Pancreas (tissue), 10 donors: Measurements from ENCODE around the gene PIK3C3. TPM values are rescaled to one million over a fixed set of nuclear protein-coding genes. Genes with fewer than 3 reads are reported as not detected.
A peak's percentile ranks its signal among the peaks of the same experiment; 100 is the strongest.

Source experiments
- ATAC-seq, 4 donors: fragments of 200-7000 bp; cut with Tn5 transposase; one replicate each; pipeline versions ENCODE4 v1.8.0 to v1.9.1; 2020; ENCODE audit warnings: mild to moderate bottlenecking in 4 of 4, moderate library complexity in 4 of 4
- DNase-seq, 6 donors: peaks; one replicate each; pipeline ENCODE4 v3.0.0-alpha.2; 2020
- FAIRE-seq: peaks from 2 replicates; lab custom pipeline; 2012; peaks lifted over from hg19 to GRCh38; lab: Jason Lieb, UNC
- H3K27ac ChIP-seq, 4 donors: fragments of 200-600 bp; sonication (generic); 1 replicate in 3 of 4; 2 replicates in 1 of 4; pipeline versions ENCODE4 v1.5.0 to v1.8.0; 2020
- H3K27me3 ChIP-seq, 4 donors: fragments of 200-600 bp; one replicate each; pipeline ENCODE4 v1.8.0; 2021
- H3K36me3 ChIP-seq, 3 donors: fragments of 200-600 bp; sonication (generic) in 1 of 3; one replicate each; pipeline versions ENCODE4 v1.5.0 to v1.8.0; 2020 to 2021
- H3K4me1 ChIP-seq, 3 donors: fragments of 200-600 bp; one replicate each; pipeline ENCODE4 v1.8.0; 2021
- H3K4me3 ChIP-seq, 4 donors: fragments of 200-600 bp; sonication (generic) in 2 of 4; one replicate each; pipeline versions ENCODE4 v1.5.0 to v1.8.0; 2020 to 2021
- H3K9me3 ChIP-seq, 4 donors: fragments of 200-600 bp; one replicate each; pipeline ENCODE4 v1.8.0; 2021
- CTCF ChIP-seq, 4 donors: fragments of 200-600 bp; sonication (generic) in 3 of 4; IDR thresholded peaks; one replicate each; pipeline versions ENCODE4 v1.5.0 to v1.8.0; 2021; ENCODE audit warnings: antibody characterized with exemption in 4 of 4
- WGBS, 2 donors: extraction: QIAGEN DNeasy Blood & Tissue Kit; methylation state at CpG; one replicate each; pipeline ENCODE4 v1.1.7; 2013; 5-methylcytosine and 5-hydroxymethylcytosine counted together
- intact Hi-C, 3 donors: fragments of 100-400 bp; cut with DNase I; formaldehyde crosslinking; loops; one replicate each; pipeline versions ENCODE4 v1.11.1 to v1.14.2; 2022
- polyA plus RNA-seq, 2 donors: library from polyadenylated mRNA; stranded (reverse); fragments of 200-250 nt; gene quantifications; one replicate each; pipeline ENCODE4 v1.2.3, GENCODE V29; 2013
- total RNA-seq, 6 donors: library from RNA; stranded (reverse); fragmentation: NEBNext Ultra II Directional in 4 of 6; extraction: Animal tissue kit (Norgen Biotek cat#: 25700) in 4 of 6; gene quantifications; one replicate each; pipeline versions ENCODE4 v1.2.1 to v1.2.4, GENCODE V29; 2021 to 2023
- donor health status: healthy with polysubstance abuse.
- donor health status: DM: no; HTN: no; CAD: no; lungs with moderate emphysema.
- donor health status: DM: no; HTN: no; CAD: no.
- donor health status: control.
- donor health status: control.
- donor health status: Bipolar disorder and iron deficiency.
- donor health status: DM: yes; HTN: yes; CAD: no.
- donor health status: DM: no; HTN: no; CAD: no.
- donor health status: DM: no; HTN: no; CAD: no.
- donor health status: DM: yes; HTN: yes; CAD: no.

The PIK3C3 gene
- total and polyA plus RNA-seq, 8 donors = 15.4 to 32.3 (median 19.5) TPM

DNA sequence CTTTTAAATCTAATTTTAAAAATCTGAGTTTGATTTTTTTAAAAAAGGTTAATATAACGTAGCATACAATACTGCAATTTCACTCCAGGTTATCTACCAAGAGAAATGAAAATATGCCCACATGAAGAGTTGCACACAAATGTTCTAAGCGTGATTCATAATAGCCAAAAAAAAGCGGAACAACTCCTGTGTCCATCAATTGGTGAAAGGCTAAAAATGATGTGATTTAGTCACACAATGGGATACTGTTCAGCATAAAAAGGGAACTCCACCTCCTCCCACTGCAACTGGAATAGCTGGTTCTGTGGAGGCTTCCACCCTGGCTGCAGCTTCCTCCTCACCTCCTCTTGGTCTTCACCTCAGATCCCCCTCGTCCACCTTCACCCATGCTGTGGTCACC is 132.8 kb downstream of the PIK3C3 start:
- 90 to 96% methylated on average over 4 of the region's 4 CpGs for WGBS, 2 donors
- H3K27me3 ChIP-seq = no peaks in the 10 kb centered on the region
- no peak for TF ChIP-seq CTCF (IDR thresholded peaks at IDR 0.05)

GRCh38 chr18:42092848-42093247 is 137.8 kb downstream of the PIK3C3 start:
- H3K36me3 ChIP-seq = no peaks in the 10 kb centered on the region
- H3K4me3 ChIP-seq = no peak overlapping the region
- intact Hi-C loops = no loop called here
- ATAC-seq (peak in 1 of 4 donors; percentile 34), FAIRE-seq (no peak), DNase-seq (no peak)
- H3K27ac ChIP-seq = no peak overlapping the region
- H3K4me1 ChIP-seq = no peaks in the 10 kb centered on the region
- WGBS, 2 donors = 75 to 78% methylated on average over 1 of the region's 1 CpG
- TF ChIP-seq CTCF (IDR thresholded peaks at IDR 0.05) = no peak
- no peaks in the 10 kb centered on the region for H3K9me3 ChIP-seq
- H3K27me3 ChIP-seq = no peaks in the 10 kb centered on the region

More for the DNA sequence above, 132.8 kb downstream of the PIK3C3 start:
- FAIRE-seq (no peak), ATAC-seq (no peak), DNase-seq (no peak)
- Histone ChIP-seq H3K27ac (no peak overlapping the region), H3K9me3 (no peaks in the 10 kb centered on the region), H3K36me3 (no peaks in the 10 kb centered on the region), H3K4me3 (no peak overlapping the region), H3K4me1 (no peaks in the 10 kb centered on the region)
- intact Hi-C loops = no loop called here

DNA sequence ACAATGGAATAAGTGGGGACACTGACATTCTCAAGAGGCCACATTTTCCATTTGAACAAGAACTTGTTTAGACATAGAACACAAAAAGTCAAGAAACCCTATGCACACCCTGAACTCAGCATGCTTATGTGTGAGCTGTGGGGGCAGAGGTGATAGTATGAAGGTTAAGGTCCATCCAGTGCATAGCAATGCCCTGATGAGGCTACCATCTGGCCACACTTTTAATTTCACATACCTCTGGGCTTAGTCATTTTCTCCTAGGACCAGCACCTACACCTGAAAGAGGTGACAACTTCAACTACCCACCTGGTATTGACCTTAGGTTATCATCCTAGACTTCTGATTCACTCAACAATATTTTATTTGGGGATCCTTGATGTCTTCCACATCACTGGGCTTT is 139.8 kb downstream of the PIK3C3 start:
- intact Hi-C loops = no loop called here
- no peak overlapping the region for H3K4me3 ChIP-seq
- H3K27me3 ChIP-seq = no peaks in the 10 kb centered on the region
- no peak overlapping the region for H3K27ac ChIP-seq
- DNase-seq (no peak), ATAC-seq (no peak), FAIRE-seq (no peak)
- no peaks in the 10 kb centered on the region for H3K36me3 ChIP-seq
- H3K4me1 ChIP-seq = no peaks in the 10 kb centered on the region
- no peak for TF ChIP-seq CTCF (IDR thresholded peaks at IDR 0.05)
- H3K9me3 ChIP-seq = no peaks in the 10 kb centered on the region

DNA sequence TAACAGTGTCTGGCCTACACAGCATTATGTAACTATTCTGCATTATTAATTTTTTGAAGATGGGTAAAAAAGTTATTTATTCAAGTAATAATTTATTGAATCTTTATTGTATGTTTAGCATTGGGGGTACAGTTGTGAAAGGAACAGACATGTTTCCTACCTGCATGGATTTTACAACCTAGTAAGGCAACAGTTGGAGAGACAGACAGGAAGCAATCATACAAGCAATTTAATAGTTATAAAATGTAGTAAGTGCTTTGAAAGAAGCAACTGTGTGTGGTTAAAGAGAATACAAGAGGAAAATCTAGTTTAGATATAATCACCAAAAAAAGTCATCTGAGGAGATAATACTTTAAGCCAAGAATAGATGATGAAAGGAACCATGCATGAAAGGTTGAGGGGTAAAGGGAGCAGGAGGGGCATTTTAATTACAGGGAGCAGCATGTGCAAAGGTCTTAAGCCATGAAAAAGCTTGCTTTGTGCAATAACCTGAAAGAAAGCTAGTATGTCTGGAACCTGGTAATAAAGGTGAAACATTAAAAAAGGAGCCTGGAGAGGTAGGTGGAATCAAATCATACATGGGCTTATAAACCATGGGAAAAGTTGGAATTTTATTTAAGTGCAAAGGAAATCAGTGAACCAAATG is 140.8 kb downstream of the PIK3C3 start:
- Histone ChIP-seq H3K36me3 (no peaks in the 10 kb centered on the region), H3K27me3 (no peaks in the 10 kb centered on the region), H3K4me3 (no peak overlapping the region), H3K9me3 (no peaks in the 10 kb centered on the region), H3K27ac (no peak overlapping the region), H3K4me1 (no peaks in the 10 kb centered on the region)
- DNase-seq = no peak
- ATAC-seq = no peak
- intact Hi-C loops = no loop called here
- peak; percentile 17 for FAIRE-seq
- TF ChIP-seq CTCF (IDR thresholded peaks at IDR 0.05) = no peak

DNA sequence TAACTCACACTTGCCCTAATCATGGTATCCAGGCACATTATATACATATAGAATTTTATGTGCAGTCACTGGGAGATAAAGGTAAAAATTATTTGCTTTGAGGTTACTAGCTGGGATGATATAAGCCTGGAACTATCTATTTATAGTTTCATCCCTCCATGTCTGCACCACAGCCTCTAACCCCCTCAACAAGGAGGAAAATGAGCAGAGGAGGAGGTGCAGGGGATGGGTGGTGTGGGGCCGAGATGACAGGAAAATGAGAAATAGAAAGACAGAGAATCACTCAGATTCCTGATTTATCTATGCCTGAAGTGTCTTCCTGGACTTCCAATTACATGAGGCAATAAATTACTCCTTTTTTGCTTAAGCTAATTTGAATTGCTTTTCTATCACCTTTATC is 145.2 kb downstream of the PIK3C3 start:
- Histone ChIP-seq H3K4me1 (no peaks in the 10 kb centered on the region), H3K4me3 (no peak overlapping the region), H3K27me3 (no peaks in the 10 kb centered on the region), H3K27ac (no peak overlapping the region), H3K9me3 (no peaks in the 10 kb centered on the region), H3K36me3 (no peaks in the 10 kb centered on the region)
- intact Hi-C loops = no loop called here
- FAIRE-seq (no peak), ATAC-seq (no peak), DNase-seq (no peak)
- TF ChIP-seq CTCF (IDR thresholded peaks at IDR 0.05) = no peak
- 66 to 68% methylated on average over 1 of the region's 1 CpG for whole genome bisulfite sequencing, 2 donors
